Measurements from ENCODE around the gene TMIGD1.

The TMIGD1 gene

DNA sequence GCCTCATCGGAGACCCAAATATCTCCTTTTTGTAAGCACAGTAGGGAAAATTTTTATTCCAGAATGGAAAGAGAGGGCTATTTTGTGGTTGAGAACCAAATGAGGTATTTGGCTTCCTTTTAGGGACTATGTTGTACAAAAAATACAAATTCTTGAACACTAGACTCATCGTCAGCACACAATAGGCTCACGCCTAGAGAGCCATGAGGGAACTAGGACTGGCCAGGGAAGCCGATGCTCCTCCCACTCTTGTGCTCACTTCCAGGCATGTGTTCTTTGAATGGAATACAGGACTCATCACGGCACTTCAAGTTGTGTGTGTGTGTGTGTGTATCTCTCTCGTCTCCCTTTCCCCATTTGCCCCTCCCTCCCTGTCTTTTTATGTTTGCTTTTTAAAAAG, 24.3 kb downstream of the TMIGD1 start:
- Histone ChIP-seq H3K27me3 (ENCODE audit: insufficient read depth, poor library complexity, severe bottlenecking) (no peaks in the 10 kb centered on the region), H3K27ac (ENCODE audit: poor library complexity, severe bottlenecking) (no peak overlapping the region), H3K9me3 (ENCODE audit: severe bottlenecking) (no peaks in the 10 kb centered on the region), H3K4me1 (ENCODE audit: insufficient read depth, poor library complexity, severe bottlenecking) (no peaks in the 10 kb centered on the region), H3K36me3 (ENCODE audit: low read depth) (no peaks in the 10 kb centered on the region), H3K4me3 (ENCODE audit: severe bottlenecking) (no peak overlapping the region)
- ATAC-seq (ENCODE audit: low read depth) = peak; percentile 27; the same call in 1 of the 3 replicates
- TF ChIP-seq, protein P1, sequence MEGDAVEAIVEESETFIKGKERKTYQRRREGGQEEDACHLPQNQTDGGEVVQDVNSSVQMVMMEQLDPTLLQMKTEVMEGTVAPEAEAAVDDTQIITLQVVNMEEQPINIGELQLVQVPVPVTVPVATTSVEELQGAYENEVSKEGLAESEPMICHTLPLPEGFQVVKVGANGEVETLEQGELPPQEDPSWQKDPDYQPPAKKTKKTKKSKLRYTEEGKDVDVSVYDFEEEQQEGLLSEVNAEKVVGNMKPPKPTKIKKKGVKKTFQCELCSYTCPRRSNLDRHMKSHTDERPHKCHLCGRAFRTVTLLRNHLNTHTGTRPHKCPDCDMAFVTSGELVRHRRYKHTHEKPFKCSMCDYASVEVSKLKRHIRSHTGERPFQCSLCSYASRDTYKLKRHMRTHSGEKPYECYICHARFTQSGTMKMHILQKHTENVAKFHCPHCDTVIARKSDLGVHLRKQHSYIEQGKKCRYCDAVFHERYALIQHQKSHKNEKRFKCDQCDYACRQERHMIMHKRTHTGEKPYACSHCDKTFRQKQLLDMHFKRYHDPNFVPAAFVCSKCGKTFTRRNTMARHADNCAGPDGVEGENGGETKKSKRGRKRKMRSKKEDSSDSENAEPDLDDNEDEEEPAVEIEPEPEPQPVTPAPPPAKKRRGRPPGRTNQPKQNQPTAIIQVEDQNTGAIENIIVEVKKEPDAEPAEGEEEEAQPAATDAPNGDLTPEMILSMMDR (IDR thresholded peaks at IDR 0.05; ENCODE audit: poor library complexity, severe bottlenecking) = no peak
- no peak for DNase-seq (ENCODE audit: low spot score)

DNA sequence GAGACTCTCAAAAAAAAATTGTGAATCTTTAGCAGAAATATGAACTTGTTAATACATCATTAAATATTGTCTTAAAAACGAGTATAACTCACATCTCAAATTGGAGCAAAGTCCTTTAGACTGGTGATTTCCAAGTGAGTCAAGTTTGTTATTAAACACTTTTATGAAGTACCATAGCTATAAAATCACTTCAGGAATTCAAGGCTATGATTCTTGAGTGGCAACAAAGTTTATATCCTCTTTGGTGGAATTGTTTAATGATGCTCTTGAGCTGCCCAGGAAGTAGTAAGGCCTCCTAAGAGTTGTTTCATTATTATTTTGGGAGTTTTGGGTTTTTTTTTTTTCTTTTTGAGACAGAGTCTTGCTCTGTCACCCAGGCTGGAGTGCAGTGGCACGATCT, 25.5 kb downstream of the TMIGD1 start:
- ATAC-seq (ENCODE audit: low read depth) = no peak
- no peak for DNase-seq (ENCODE audit: low spot score)
- no peaks in the 10 kb centered on the region for H3K27me3 ChIP-seq (ENCODE audit: insufficient read depth, poor library complexity, severe bottlenecking)
- H3K36me3 ChIP-seq (ENCODE audit: low read depth) = no peaks in the 10 kb centered on the region
- no peaks in the 10 kb centered on the region for H3K4me1 ChIP-seq (ENCODE audit: insufficient read depth, poor library complexity, severe bottlenecking)
- no peak overlapping the region for H3K4me3 ChIP-seq (ENCODE audit: severe bottlenecking)
- H3K27ac ChIP-seq (ENCODE audit: poor library complexity, severe bottlenecking) = no peak overlapping the region
- H3K9me3 ChIP-seq (ENCODE audit: severe bottlenecking) = no peaks in the 10 kb centered on the region
- TF ChIP-seq, protein P1 (IDR thresholded peaks at IDR 0.05; ENCODE audit: poor library complexity, severe bottlenecking) = no peak

DNA sequence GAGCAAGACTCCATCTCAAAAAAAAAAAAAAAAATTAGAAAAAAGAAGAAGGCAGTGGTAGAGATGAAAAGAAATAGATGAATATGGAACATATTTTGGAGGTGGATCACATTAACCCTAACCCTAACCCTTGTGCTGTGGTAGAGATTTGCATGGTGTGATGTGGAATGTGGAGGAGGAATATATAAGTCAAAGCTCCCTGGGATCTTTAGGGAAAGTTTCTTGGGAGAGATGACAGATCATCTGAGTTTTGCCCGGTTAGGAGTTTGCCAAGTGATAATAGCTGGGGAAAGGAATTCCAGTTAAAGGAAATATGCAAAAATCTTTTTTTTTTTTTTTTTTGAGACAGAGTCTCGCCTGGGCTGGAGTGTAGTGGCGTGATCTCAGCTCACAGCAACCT, 29.1 kb downstream of the TMIGD1 start:
- ATAC-seq (ENCODE audit: low read depth) (no peak), DNase-seq (ENCODE audit: low spot score) (no peak)
- TF ChIP-seq, protein P1 (IDR thresholded peaks at IDR 0.05; ENCODE audit: poor library complexity, severe bottlenecking) = no peak

DNA sequence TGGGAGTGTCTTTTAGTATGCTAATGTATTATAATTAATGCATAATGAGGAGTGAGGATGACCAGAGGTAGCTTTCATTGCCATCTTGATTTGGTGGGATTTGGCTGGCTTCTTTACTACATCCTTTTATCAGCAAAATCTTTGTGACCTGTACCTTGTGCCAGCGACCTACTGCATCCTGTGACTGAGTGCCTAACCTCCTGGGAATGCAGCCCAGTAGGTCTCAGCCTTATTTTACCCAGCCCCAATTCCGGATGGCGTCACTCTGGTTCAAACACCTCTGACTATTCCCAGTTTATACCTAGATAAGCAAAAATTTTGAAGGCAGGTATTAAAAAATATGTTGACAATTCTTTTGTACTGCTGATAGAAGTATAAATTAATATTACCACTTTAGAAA, 31.6 kb downstream of the TMIGD1 start:
- TF ChIP-seq, protein P1 (IDR thresholded peaks at IDR 0.05; ENCODE audit: poor library complexity, severe bottlenecking) = no peak
- H3K36me3 ChIP-seq (ENCODE audit: low read depth) = no peaks in the 10 kb centered on the region
- no peaks in the 10 kb centered on the region for H3K27me3 ChIP-seq (ENCODE audit: insufficient read depth, poor library complexity, severe bottlenecking)
- H3K4me1 ChIP-seq (ENCODE audit: insufficient read depth, poor library complexity, severe bottlenecking) = no peaks in the 10 kb centered on the region
- ATAC-seq (ENCODE audit: low read depth) (no peak), DNase-seq (ENCODE audit: low spot score) (no peak)
- no peak overlapping the region for H3K27ac ChIP-seq (ENCODE audit: poor library complexity, severe bottlenecking)
- H3K4me3 ChIP-seq (ENCODE audit: severe bottlenecking) = no peak overlapping the region
- H3K9me3 ChIP-seq (ENCODE audit: severe bottlenecking) = no peaks in the 10 kb centered on the region

More for the DNA sequence above, 29.1 kb downstream of the TMIGD1 start:
- H3K27ac ChIP-seq (ENCODE audit: poor library complexity, severe bottlenecking) = no peak overlapping the region
- H3K4me1 ChIP-seq (ENCODE audit: insufficient read depth, poor library complexity, severe bottlenecking) = no peaks in the 10 kb centered on the region
- no peaks in the 10 kb centered on the region for H3K27me3 ChIP-seq (ENCODE audit: insufficient read depth, poor library complexity, severe bottlenecking)
- no peaks in the 10 kb centered on the region for H3K36me3 ChIP-seq (ENCODE audit: low read depth)
- no peaks in the 10 kb centered on the region for H3K9me3 ChIP-seq (ENCODE audit: severe bottlenecking)
- H3K4me3 ChIP-seq (ENCODE audit: severe bottlenecking) = no peak overlapping the region

DNA sequence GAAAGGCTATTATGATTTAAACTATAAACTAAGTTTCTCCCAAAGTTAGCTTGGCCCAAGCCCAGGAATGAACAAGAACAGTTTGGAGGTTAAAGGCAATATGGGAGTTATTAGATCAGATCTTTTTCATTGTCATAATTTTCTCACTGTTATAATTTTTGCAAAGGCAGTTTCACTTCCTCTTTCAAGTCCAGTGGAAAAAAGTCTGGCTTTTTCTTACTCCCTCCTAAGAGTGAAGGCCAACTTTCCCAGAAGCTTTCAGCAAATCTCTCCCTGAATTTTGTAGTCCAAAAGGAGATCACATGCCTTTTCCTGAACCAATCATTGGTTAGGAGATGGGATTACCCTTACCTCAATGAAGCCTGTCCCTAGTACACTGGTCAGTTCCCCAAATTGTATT, 33.0 kb downstream of the TMIGD1 start:
- H3K36me3 ChIP-seq (ENCODE audit: low read depth) = no peaks in the 10 kb centered on the region
- no peaks in the 10 kb centered on the region for H3K4me1 ChIP-seq (ENCODE audit: insufficient read depth, poor library complexity, severe bottlenecking)
- H3K27ac ChIP-seq (ENCODE audit: poor library complexity, severe bottlenecking) = no peak overlapping the region
- no peaks in the 10 kb centered on the region for H3K9me3 ChIP-seq (ENCODE audit: severe bottlenecking)
- DNase-seq (ENCODE audit: low spot score) (no peak), ATAC-seq (ENCODE audit: low read depth) (no peak)
- H3K27me3 ChIP-seq (ENCODE audit: insufficient read depth, poor library complexity, severe bottlenecking) = no peaks in the 10 kb centered on the region
- no peak overlapping the region for H3K4me3 ChIP-seq (ENCODE audit: severe bottlenecking)
- TF ChIP-seq, protein P1 (IDR thresholded peaks at IDR 0.05; ENCODE audit: poor library complexity, severe bottlenecking) = no peak

Measured in RWPE2 (cell line).